ENCODE measurements around the gene PAPSS2. TPM values are rescaled to one million over a fixed set of nuclear protein-coding genes. Genes with fewer than 3 reads are reported as not detected.

Gene PAPSS2
- total and polyA plus RNA-seq, 2 donors (not counting 3 experiments of a cell fraction or from before 2014, with no cell fraction given) = 27.9 to 82.6 TPM

DNA sequence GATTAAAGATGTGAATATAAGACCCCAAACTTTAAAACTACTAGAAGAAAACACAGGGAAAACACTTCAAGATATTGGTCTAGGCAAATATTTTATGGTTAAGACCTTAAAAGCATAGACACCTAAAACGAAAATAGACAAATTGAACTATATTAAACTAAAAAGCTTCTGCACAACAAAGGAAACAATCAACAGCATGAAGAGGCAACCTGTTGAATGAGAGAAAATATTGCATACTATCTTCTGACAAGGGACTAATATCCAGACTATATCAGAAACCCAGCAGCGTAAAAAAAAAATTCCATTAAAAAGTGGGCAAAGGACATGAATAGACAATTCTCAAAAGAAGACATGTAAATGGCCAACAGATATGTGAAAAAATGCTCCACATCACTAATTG, 18.6 kb downstream of the PAPSS2 start:
- ChIA-PET CTCF (no interaction called here), POLR2A (no interaction called here)
- no peak overlapping the region for H3K9ac ChIP-seq (replicated peaks; ENCODE audit: extremely low read depth, insufficient read depth, low read length)
- H3K4me2 ChIP-seq (ENCODE audit: insufficient read depth, low read length) = no peak overlapping the region
- H3K4me3 ChIP-seq (replicated peaks in 1 of 3; ENCODE audit: insufficient read depth in 1 of 3, low read depth in 1 of 3, low read length in 3 of 3) = no peak overlapping the region
- H2AFZ ChIP-seq (ENCODE audit: low read depth, low read length) = no peak overlapping the region
- H3K36me3 ChIP-seq (ENCODE audit: control insufficient read depth in 2 of 2, extremely low read depth in 1 of 2, insufficient read depth in 2 of 2, low read length in 2 of 2) = no peaks in the 10 kb centered on the region
- BruUV-seq (replicated peaks) = no TSS peak
- DNase-seq (ENCODE audit: low read depth, low spot score) (no peak), FAIRE-seq (no peak)
- peaks cover 21% of the 10 kb centered on the region for H3K79me2 ChIP-seq (ENCODE audit: control insufficient read depth, insufficient read depth, low read length)
- intact Hi-C loops (cut with micrococcal nuclease) = no loop called here
- no peaks in the 10 kb centered on the region for H4K20me1 ChIP-seq (replicated peaks; ENCODE audit: control insufficient read depth, extremely low read depth, insufficient read depth, low read length)
- dilution Hi-C loops (cut with MboI; ENCODE audit: extremely low pct_ligation_motif_present, low sequenced_read_pairs) = no loop called here
- no peaks in the 10 kb centered on the region for H3K9me1 ChIP-seq (replicated peaks; ENCODE audit: control insufficient read depth, extremely low read depth, insufficient read depth, low read length)
- peaks cover 11% of the 10 kb centered on the region for H3K4me1 ChIP-seq (ENCODE audit: control insufficient read depth, extremely low read depth, insufficient read depth, low read length)
- no peak overlapping the region for H3K27ac ChIP-seq (ENCODE audit: insufficient read depth, low read depth, low read length)
- no peaks in the 10 kb centered on the region for H3K27me3 ChIP-seq (ENCODE audit: control insufficient read depth in 2 of 2, insufficient read depth in 2 of 2, low read length in 2 of 2)
- TF ChIP-seq POLR2AphosphoS5 (IDR thresholded peaks at IDR 0.05; ENCODE audit: insufficient read depth, low read depth, low read length) (no peak), FOS (IDR thresholded peaks at IDR 0.05; ENCODE audit: borderline replicate concordance, insufficient read depth, low read length) (no peak)
- TF ChIP-seq, protein P1, sequence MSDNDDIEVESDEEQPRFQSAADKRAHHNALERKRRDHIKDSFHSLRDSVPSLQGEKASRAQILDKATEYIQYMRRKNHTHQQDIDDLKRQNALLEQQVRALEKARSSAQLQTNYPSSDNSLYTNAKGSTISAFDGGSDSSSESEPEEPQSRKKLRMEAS (IDR thresholded peaks at IDR 0.05; ENCODE audit: insufficient read depth, insufficient read length) = no peak
- H3K9me3 ChIP-seq (replicated peaks; ENCODE audit: control insufficient read depth, insufficient read depth, low read length) = no peaks in the 10 kb centered on the region

- H3K9me1 ChIP-seq (replicated peaks; ENCODE audit: control insufficient read depth, extremely low read depth, insufficient read depth, low read length) = no peaks in the 10 kb centered on the region
- FAIRE-seq = no peak
- intact Hi-C loops (cut with micrococcal nuclease) (no loop called here), dilution Hi-C loops (cut with MboI; ENCODE audit: extremely low pct_ligation_motif_present, low sequenced_read_pairs) (no loop called here)
- no peak overlapping the region for H3K4me2 ChIP-seq (ENCODE audit: insufficient read depth, low read length)
- H3K9ac ChIP-seq (replicated peaks; ENCODE audit: extremely low read depth, insufficient read depth, low read length) = no peak overlapping the region
- POLR2A ChIA-PET = no interaction called here
- no peak for DNase-seq (ENCODE audit: low read depth, low spot score)
- no peak overlapping the region for H2AFZ ChIP-seq (ENCODE audit: low read depth, low read length)
- H3K27me3 ChIP-seq (ENCODE audit: control insufficient read depth in 2 of 2, insufficient read depth in 2 of 2, low read length in 2 of 2) = no peaks in the 10 kb centered on the region
- no peaks in the 10 kb centered on the region for H3K4me1 ChIP-seq (ENCODE audit: control insufficient read depth, extremely low read depth, insufficient read depth, low read length)
- peaks cover 3% of the 10 kb centered on the region for H4K20me1 ChIP-seq (replicated peaks; ENCODE audit: control insufficient read depth, extremely low read depth, insufficient read depth, low read length)
- peaks cover 26% of the 10 kb centered on the region for H3K79me2 ChIP-seq (ENCODE audit: control insufficient read depth, insufficient read depth, low read length)
- no peak overlapping the region for H3K4me3 ChIP-seq (replicated peaks in 1 of 3; ENCODE audit: insufficient read depth in 1 of 3, low read depth in 1 of 3, low read length in 3 of 3)
- no peak overlapping the region for H3K27ac ChIP-seq (ENCODE audit: insufficient read depth, low read depth, low read length)
- no peaks in the 10 kb centered on the region for H3K9me3 ChIP-seq (replicated peaks; ENCODE audit: control insufficient read depth, insufficient read depth, low read length)
- CTCF ChIA-PET = interaction anchor here (0.9 to 2.4 kb wide), 4 partner anchors 11 to 349 kb away, joined by 3 to 8 read pairs (median 4); no protein-coding TSS in a partner anchor
- H3K36me3 ChIP-seq (ENCODE audit: control insufficient read depth in 2 of 2, extremely low read depth in 1 of 2, insufficient read depth in 2 of 2, low read length in 2 of 2) = no peaks in the 10 kb centered on the region
- TF ChIP-seq MYC (IDR thresholded peaks at IDR 0.05; ENCODE audit: low read depth, low read length) (no peak), POLR2A (IDR thresholded peaks at IDR 0.05; ENCODE audit: low read depth, low read length) (no peak), POLR2AphosphoS5 (IDR thresholded peaks at IDR 0.05; ENCODE audit: insufficient read depth, low read depth, low read length) (no peak), EZH2 (IDR thresholded peaks at IDR 0.05; ENCODE audit: borderline replicate concordance, low read depth, low read length, severe bottlenecking) (no peak), FOS (IDR thresholded peaks at IDR 0.05; ENCODE audit: borderline replicate concordance, insufficient read depth, low read length) (no peak), CTCF (IDR thresholded peaks at IDR 0.05; ENCODE audit: extremely low read depth in 1 of 2, insufficient read depth in 1 of 2, low read depth in 1 of 2, low read length in 2 of 2) (no peak), GATA2 (IDR thresholded peaks at IDR 0.05; ENCODE audit: insufficient read depth, insufficient read length, low read depth, low read length) (no peak), JUN (IDR thresholded peaks at IDR 0.05; ENCODE audit: borderline replicate concordance, insufficient read depth, insufficient read length, low read depth) (no peak)
- TF ChIP-seq, protein P1 (IDR thresholded peaks at IDR 0.05; ENCODE audit: insufficient read depth, insufficient read length) = no peak
- BruUV-seq (replicated peaks) = no TSS peak
Measured at GRCh38 chr10:87683356-87683755, 23.7 kb downstream of the PAPSS2 start.

All from endothelial cell of umbilical vein (primary cell).